Caco-2 (cell line): ENCODE results near the gene SEMA4D. TPM values are rescaled to one million over a fixed set of nuclear protein-coding genes. Genes with fewer than 3 reads are reported as not detected.

ENCODE experiments used
- BruUV-seq: library from RNA; stranded (reverse); fragments of 400-500 nt; replicated peaks from 2 replicates; lab custom pipeline; 2021; lab: Mats Ljungman, UMichigan
- CTCF ChIA-PET: fragments of 300-600 bp; sonication (Branson Sonifier 250); formaldehyde crosslinking; loops from one replicate; lab custom pipeline; 2022; ENCODE audit warnings: antibody characterized with exemption; lab: Charles Lee
- POLR2A ChIA-PET: fragments of 300-600 bp; sonication (Branson Sonifier 250); formaldehyde crosslinking; loops from one replicate; lab custom pipeline; 2022; ENCODE audit warnings: antibody characterized with exemption; lab: Charles Lee
- DNase-seq, 2 experiments: peaks; one replicate each; pipeline versions ENCODE4 v3.0.0 to v3.0.0-alpha.2; 2020 to 2022
- H3K27me3 ChIP-seq: replicated peaks from 2 replicates; pipeline ENCODE4 v1.6.0; 2011; ENCODE audit warnings: low read length; ENCODE audit not compliant: control insufficient read depth, insufficient read depth
- H3K36me3 ChIP-seq: 2 replicates; pipeline ENCODE4 v1.5.1; 2011; ENCODE audit warnings: low read length; ENCODE audit not compliant: control insufficient read depth, insufficient read depth
- H3K4me1 ChIP-seq: fragments of 250-450 bp; sonication (Bioruptor Pico); 2 replicates; pipeline ENCODE4 v1.5.1; 2020; ENCODE audit warnings: mild to moderate bottlenecking
- H3K4me3 ChIP-seq: 2 replicates; pipeline ENCODE4 v1.5.1; 2011; ENCODE audit warnings: low read depth, mild to moderate bottlenecking, control low read depth, low read length
- H3K9me3 ChIP-seq: fragments of 250-450 bp; sonication (Bioruptor Pico); 2 replicates; pipeline ENCODE4 v1.5.1; 2020; ENCODE audit warnings: mild to moderate bottlenecking, moderate library complexity
- H3K27ac Mint-ChIP-seq: one replicate; pipeline ENCODE4 v1.8.0; 2022; ENCODE audit warnings: mixed read lengths; ENCODE audit not compliant: unreplicated experiment
- H3K27me3 Mint-ChIP-seq: one replicate; pipeline ENCODE4 v1.8.0; 2022; ENCODE audit warnings: mixed read lengths; ENCODE audit not compliant: insufficient read depth, unreplicated experiment
- H3K36me3 Mint-ChIP-seq: one replicate; pipeline ENCODE4 v1.8.0; 2022; ENCODE audit warnings: mild to moderate bottlenecking, mixed read lengths; ENCODE audit not compliant: insufficient read depth, unreplicated experiment
- H3K4me1 Mint-ChIP-seq: one replicate; pipeline ENCODE4 v1.8.0; 2022; ENCODE audit warnings: low read depth, mixed read lengths; ENCODE audit not compliant: unreplicated experiment
- H3K4me3 Mint-ChIP-seq: one replicate; pipeline ENCODE4 v1.8.0; 2022; ENCODE audit warnings: mild to moderate bottlenecking, moderate library complexity, mixed read lengths; ENCODE audit not compliant: unreplicated experiment
- H3K9me3 Mint-ChIP-seq: one replicate; pipeline ENCODE4 v1.8.0; 2022; ENCODE audit warnings: mixed read lengths; ENCODE audit not compliant: unreplicated experiment
- intact Hi-C: fragments of 100-400 bp; cut with micrococcal nuclease; formaldehyde crosslinking; loops from one replicate; pipeline ENCODE4 v1.10.0; 2022; ENCODE audit not compliant: unreplicated experiment
- total RNA-seq: library from RNA; stranded (reverse); gene quantifications from 2 replicates; pipeline ENCODE4 v1.2.3, GENCODE V29; 2022
- TF ChIP-seq, protein P1 (sequence below), 2 experiments: fragments of 200-600 bp in 1 of 2; IDR thresholded peaks; 1 replicate in 1 of 2; 2 replicates in 1 of 2; pipeline versions ENCODE4 v1.5.1 to v1.8.0; 2011 to 2022; ENCODE audit warnings: antibody characterized with exemption in 1 of 2, control low read depth in 1 of 2, inconsistent platforms in 1 of 2, low read depth in 1 of 2, low read length in 1 of 2, mild to moderate bottlenecking in 1 of 2, moderate library complexity in 1 of 2; ENCODE audit not compliant: insufficient read depth in 1 of 2, severe bottlenecking in 1 of 2, unreplicated experiment in 1 of 2

Gene SEMA4D
- total RNA-seq, 1 experiment from 2014 or later, result 17.1 TPM

DNA sequence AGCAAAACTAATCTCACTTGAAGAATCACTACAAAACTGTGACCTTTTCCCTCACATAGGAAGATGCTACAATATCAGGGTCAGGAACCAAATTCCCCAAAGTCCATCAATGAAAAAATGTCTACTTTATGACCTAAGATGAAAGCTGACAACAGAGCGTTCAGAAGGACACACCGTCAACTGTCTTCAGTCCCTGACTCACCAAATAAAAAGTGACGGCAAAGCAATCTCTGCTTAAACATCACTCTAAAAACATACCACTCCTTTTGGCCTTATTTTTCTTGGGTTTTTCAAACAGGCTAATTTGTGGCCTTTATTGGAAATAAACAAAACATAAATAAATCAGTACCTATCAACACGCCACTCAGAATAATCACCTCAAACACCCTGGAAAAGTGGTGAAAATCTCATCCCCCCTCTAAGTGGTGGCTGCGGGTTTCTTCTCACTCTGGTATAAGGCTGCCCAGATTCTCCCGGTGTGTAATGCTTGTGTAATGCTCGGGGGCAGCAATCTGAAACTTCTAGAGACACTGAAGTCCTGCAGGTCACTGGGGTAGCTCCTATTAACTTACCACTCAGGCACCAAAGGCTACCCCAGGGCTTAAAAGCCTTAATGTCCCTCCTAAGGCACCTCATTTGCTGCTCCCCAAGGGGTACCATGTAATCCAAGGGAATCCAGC is 29.5 kb downstream of the SEMA4D start:
- BruUV-seq, result no TSS peak
- intact Hi-C loops, result no loop called here
- no peak overlapping the region for H3K27ac Mint-ChIP-seq

DNA sequence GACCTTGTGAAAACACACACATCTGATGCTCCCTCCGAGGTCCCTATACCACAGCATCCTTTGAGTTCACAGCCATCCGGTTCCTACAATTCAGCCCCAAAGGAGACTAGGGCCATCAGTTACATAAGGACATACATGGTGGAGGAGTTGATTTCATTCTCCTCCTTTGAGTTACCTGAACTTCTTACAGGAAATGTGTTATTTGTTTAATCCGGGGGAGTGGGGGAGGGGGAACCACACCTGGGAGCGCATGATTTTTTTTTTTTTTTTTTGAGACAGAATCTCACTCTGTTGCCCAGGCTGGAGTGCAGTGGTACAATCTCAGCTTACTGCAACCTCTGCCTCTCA is 30.7 kb downstream of the SEMA4D start:
- no peaks in the 10 kb centered on the region for H3K4me1 ChIP-seq
- no peaks in the 10 kb centered on the region for H3K36me3 Mint-ChIP-seq
- CTCF ChIA-PET, result no interaction called here
- no peaks in the 10 kb centered on the region for H3K36me3 ChIP-seq
- BruUV-seq, result no TSS peak
- POLR2A ChIA-PET, result no interaction called here
- no peaks in the 10 kb centered on the region for H3K27me3 Mint-ChIP-seq
- TF ChIP-seq, protein P1, sequence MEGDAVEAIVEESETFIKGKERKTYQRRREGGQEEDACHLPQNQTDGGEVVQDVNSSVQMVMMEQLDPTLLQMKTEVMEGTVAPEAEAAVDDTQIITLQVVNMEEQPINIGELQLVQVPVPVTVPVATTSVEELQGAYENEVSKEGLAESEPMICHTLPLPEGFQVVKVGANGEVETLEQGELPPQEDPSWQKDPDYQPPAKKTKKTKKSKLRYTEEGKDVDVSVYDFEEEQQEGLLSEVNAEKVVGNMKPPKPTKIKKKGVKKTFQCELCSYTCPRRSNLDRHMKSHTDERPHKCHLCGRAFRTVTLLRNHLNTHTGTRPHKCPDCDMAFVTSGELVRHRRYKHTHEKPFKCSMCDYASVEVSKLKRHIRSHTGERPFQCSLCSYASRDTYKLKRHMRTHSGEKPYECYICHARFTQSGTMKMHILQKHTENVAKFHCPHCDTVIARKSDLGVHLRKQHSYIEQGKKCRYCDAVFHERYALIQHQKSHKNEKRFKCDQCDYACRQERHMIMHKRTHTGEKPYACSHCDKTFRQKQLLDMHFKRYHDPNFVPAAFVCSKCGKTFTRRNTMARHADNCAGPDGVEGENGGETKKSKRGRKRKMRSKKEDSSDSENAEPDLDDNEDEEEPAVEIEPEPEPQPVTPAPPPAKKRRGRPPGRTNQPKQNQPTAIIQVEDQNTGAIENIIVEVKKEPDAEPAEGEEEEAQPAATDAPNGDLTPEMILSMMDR (IDR thresholded peaks at IDR 0.05; ENCODE audit: insufficient read depth in 1 of 2, low read depth in 1 of 2, low read length in 1 of 2, severe bottlenecking in 1 of 2, unreplicated experiment in 1 of 2), result no peak
- no peaks in the 10 kb centered on the region for H3K9me3 Mint-ChIP-seq
- H3K27ac Mint-ChIP-seq, result no peak overlapping the region
- no peak overlapping the region for H3K4me3 Mint-ChIP-seq
- DNase-seq, result no peak
- intact Hi-C loops, result no loop called here
- H3K9me3 ChIP-seq, result no peaks in the 10 kb centered on the region
- H3K4me3 ChIP-seq, result no peak overlapping the region
- no peaks in the 10 kb centered on the region for H3K27me3 ChIP-seq
- H3K4me1 Mint-ChIP-seq, result no peaks in the 10 kb centered on the region

More for the DNA sequence above, 29.5 kb downstream of the SEMA4D start:
- DNase-seq, result no peak
- Histone ChIP-seq H3K27me3 (no peaks in the 10 kb centered on the region), H3K4me1 (no peaks in the 10 kb centered on the region), H3K36me3 (no peaks in the 10 kb centered on the region), H3K9me3 (no peaks in the 10 kb centered on the region), H3K4me3 (no peak overlapping the region)
- POLR2A ChIA-PET, result no interaction called here
- Mint-ChIP-seq H3K4me1 (no peaks in the 10 kb centered on the region), H3K27me3 (no peaks in the 10 kb centered on the region), H3K36me3 (no peaks in the 10 kb centered on the region), H3K9me3 (no peaks in the 10 kb centered on the region), H3K4me3 (no peak overlapping the region)
- TF ChIP-seq, protein P1 (IDR thresholded peaks at IDR 0.05; ENCODE audit: insufficient read depth in 1 of 2, low read depth in 1 of 2, low read length in 1 of 2, severe bottlenecking in 1 of 2, unreplicated experiment in 1 of 2), result no peak
- CTCF ChIA-PET, result no interaction called here

DNA sequence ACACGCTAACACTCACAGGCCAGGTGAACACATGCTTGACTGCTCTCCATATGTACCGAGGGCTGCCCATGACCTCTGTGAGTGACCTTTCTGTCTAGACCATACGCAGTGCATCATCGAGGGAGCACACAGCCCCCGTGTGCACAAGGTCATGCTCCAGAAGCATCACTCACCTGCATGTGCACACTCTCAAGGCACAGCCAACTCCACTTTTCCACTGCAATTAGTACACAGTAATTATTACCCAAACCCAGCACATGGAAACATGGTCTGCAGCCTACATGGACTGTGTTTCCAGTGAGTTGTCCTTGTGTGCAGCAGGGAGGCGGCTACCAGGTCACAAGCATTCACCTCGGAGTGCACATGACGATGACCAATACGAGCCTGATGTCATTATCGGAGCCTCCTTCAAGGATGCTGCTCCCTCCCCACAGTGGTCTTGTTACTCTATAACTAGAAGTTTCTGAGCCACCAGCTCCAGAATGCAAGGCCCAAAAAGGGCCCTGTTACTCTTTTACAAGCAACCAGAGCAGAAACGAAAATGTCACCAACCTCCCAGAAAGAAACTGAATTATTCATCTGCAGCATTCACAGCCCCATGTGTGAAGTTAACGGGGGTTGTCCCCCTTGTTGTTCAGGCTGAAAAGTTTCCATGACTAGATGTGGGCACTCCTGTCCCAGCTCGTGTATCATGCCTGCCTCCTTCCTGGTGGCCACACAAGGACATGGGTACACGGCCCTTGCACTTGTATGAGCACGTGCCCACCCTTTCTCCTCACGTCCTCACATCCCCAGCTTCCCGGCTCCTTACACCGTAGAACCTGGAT is 31.2 kb downstream of the SEMA4D start:
- H3K4me1 Mint-ChIP-seq, result no peaks in the 10 kb centered on the region
- ChIA-PET CTCF (no interaction called here), POLR2A (no interaction called here)
- no peaks in the 10 kb centered on the region for H3K36me3 Mint-ChIP-seq
- Histone ChIP-seq H3K4me3 (no peak overlapping the region), H3K36me3 (no peaks in the 10 kb centered on the region), H3K27me3 (no peaks in the 10 kb centered on the region), H3K4me1 (no peaks in the 10 kb centered on the region), H3K9me3 (no peaks in the 10 kb centered on the region)
- H3K27ac Mint-ChIP-seq, result no peak overlapping the region
- intact Hi-C loops, result no loop called here
- no peaks in the 10 kb centered on the region for H3K27me3 Mint-ChIP-seq
- no TSS peak for BruUV-seq
- no peak for DNase-seq
- no peaks in the 10 kb centered on the region for H3K9me3 Mint-ChIP-seq
- H3K4me3 Mint-ChIP-seq, result no peak overlapping the region
- TF ChIP-seq, protein P1 (IDR thresholded peaks at IDR 0.05; ENCODE audit: insufficient read depth in 1 of 2, low read depth in 1 of 2, low read length in 1 of 2, severe bottlenecking in 1 of 2, unreplicated experiment in 1 of 2), result no peak
